ENCODE results near the gene C13orf42.
A peak's percentile ranks its signal among the peaks of the same experiment; 100 is the strongest.

Gene C13orf42

GRCh38 chr13:51111174-51111573 is at the start of gene C13orf42:
Gene C13orf42, minus strand, starts transcription at chr13:51111274. Its CDS starts 65 bp downstream, at chr13:51111209.
- DNase-seq, result no peak

- DNase-seq, result peak in 1 of 2 donors; percentile 22
Measured at GRCh38 chr13:51158880-51159518, 47.9 kb upstream of the C13orf42 start.

- no peak for DNase-seq
Measured at GRCh38 chr13:51158365-51158764, 47.3 kb upstream of the C13orf42 start.

GRCh38 chr13:51156648-51157047 is 45.6 kb upstream of the C13orf42 start:
- no peak for DNase-seq

- DNase-seq, result no peak
Measured at GRCh38 chr13:51155776-51156515, 44.9 kb upstream of the C13orf42 start.

- no peak for DNase-seq
Measured at GRCh38 chr13:51155161-51155560, 44.1 kb upstream of the C13orf42 start.

GRCh38 chr13:51154029-51154555 is 43.0 kb upstream of the C13orf42 start:
- no peak for DNase-seq

GRCh38 chr13:51153527-51153926 is 42.5 kb upstream of the C13orf42 start:
- no peak for DNase-seq

GRCh38 chr13:51152701-51153100 is 41.6 kb upstream of the C13orf42 start:
- DNase-seq, result no peak

- DNase-seq, result no peak
Measured at GRCh38 chr13:51151463-51151862, 40.4 kb upstream of the C13orf42 start.

- DNase-seq, result peak; percentile 34 to 90
Measured at GRCh38 chr13:51148952-51149573, 38.0 kb upstream of the C13orf42 start.

- no peak for DNase-seq
Measured at GRCh38 chr13:51148223-51148951, 37.3 kb upstream of the C13orf42 start.

GRCh38 chr13:51147732-51148131 is 36.7 kb upstream of the C13orf42 start:
- DNase-seq, result no peak

- no peak for DNase-seq
Measured at GRCh38 chr13:51146667-51147066, 35.6 kb upstream of the C13orf42 start.

- DNase-seq, result no peak
Measured at GRCh38 chr13:51137250-51137649, 26.2 kb upstream of the C13orf42 start.

GRCh38 chr13:51136276-51136980 is 25.4 kb upstream of the C13orf42 start:
- no peak for DNase-seq

GRCh38 chr13:51134763-51135365 is 23.8 kb upstream of the C13orf42 start:
- DNase-seq, result no peak

- DNase-seq, result no peak
Measured at GRCh38 chr13:51130348-51130747, 19.3 kb upstream of the C13orf42 start.

GRCh38 chr13:51125495-51126226 is 14.6 kb upstream of the C13orf42 start:
- DNase-seq, result peak in 1 of 2 donors; percentile 2

- DNase-seq, result no peak
Measured at GRCh38 chr13:51122868-51123566, 11.9 kb upstream of the C13orf42 start.
